Liver (tissue), 9 donors: ENCODE data around the gene ATAT1. TPM values are rescaled to one million over a fixed set of nuclear protein-coding genes. Genes with fewer than 3 reads are reported as not detected.

Experiments used
- DNase-seq: peaks from one replicate; pipeline ENCODE4 v3.0.0-alpha.2; 2017; ENCODE audit warnings: low spot score
- H3K27ac ChIP-seq, 2 donors: one replicate each; pipeline ENCODE4 v1.7.0; 2013; ENCODE audit warnings: inconsistent platforms in 2 of 2, low read length in 2 of 2, control low read depth in 1 of 2, low read depth in 1 of 2, mild to moderate bottlenecking in 1 of 2
- H3K27me3 ChIP-seq, 4 donors: one replicate each; pipeline versions ENCODE4 v1.6.1 to v1.7.0; 2013; ENCODE audit warnings: low read length in 3 of 4, inconsistent platforms in 1 of 4, mild to moderate bottlenecking in 1 of 4, moderate library complexity in 1 of 4; ENCODE audit not compliant: control insufficient read depth in 4 of 4, insufficient read depth in 4 of 4
- H3K36me3 ChIP-seq, 4 donors: one replicate each; pipeline versions ENCODE4 v1.6.1 to v1.7.0; 2013; ENCODE audit warnings: low read length in 3 of 4, mild to moderate bottlenecking in 3 of 4, low read depth in 1 of 4, moderate library complexity in 1 of 4; ENCODE audit not compliant: control insufficient read depth in 4 of 4, insufficient read depth in 3 of 4
- H3K4me1 ChIP-seq, 4 donors: one replicate each; pipeline versions ENCODE4 v1.6.1 to v1.7.0; 2013; ENCODE audit warnings: low read length in 3 of 4, mild to moderate bottlenecking in 3 of 4, moderate library complexity in 1 of 4; ENCODE audit not compliant: control insufficient read depth in 4 of 4, insufficient read depth in 4 of 4
- H3K4me3 ChIP-seq, 3 donors: one replicate each; pipeline versions ENCODE4 v1.6.1 to v1.7.0; 2013; ENCODE audit warnings: low read length in 3 of 3, control low read depth in 1 of 3, low read depth in 1 of 3, mild to moderate bottlenecking in 1 of 3
- H3K9ac ChIP-seq, 2 donors: one replicate each; pipeline ENCODE4 v1.7.0; 2013; ENCODE audit warnings: low read length in 2 of 2, mild to moderate bottlenecking in 2 of 2, moderate library complexity in 2 of 2, control low read depth in 1 of 2, low read depth in 1 of 2
- H3K9me3 ChIP-seq, 4 donors: one replicate each; pipeline versions ENCODE4 v1.6.1 to v1.7.0; 2013; ENCODE audit warnings: low read length in 3 of 4; ENCODE audit not compliant: control insufficient read depth in 4 of 4
- CTCF ChIP-seq: fragments of 150-350 bp; IDR thresholded peaks from 2 replicates; pipeline ENCODE4 v1.5.1; 2017; ENCODE audit warnings: improper control_type of control experiment, low read depth, low read length; ENCODE audit not compliant: missing input control
- EGR1 ChIP-seq, 2 donors: IDR thresholded peaks; 2 replicates each; pipeline ENCODE4 v1.6.1; 2016 to 2018; ENCODE audit warnings: antibody characterized with exemption in 2 of 2, low read depth in 2 of 2
- FOXA1 ChIP-seq: IDR thresholded peaks from 2 replicates; pipeline ENCODE4 v1.6.1; 2016; ENCODE audit warnings: antibody characterized with exemption
- FOXA2 ChIP-seq: IDR thresholded peaks from 2 replicates; pipeline ENCODE4 v1.6.1; 2016; ENCODE audit warnings: antibody characterized with exemption
- GABPA ChIP-seq, 2 donors: IDR thresholded peaks in 1 of 2; conservative IDR thresholded peaks in 1 of 2; 2 replicates each; pipeline ENCODE4 v1.6.1; 2016; ENCODE audit warnings: antibody characterized with exemption in 2 of 2, mild to moderate bottlenecking in 1 of 2, moderate library complexity in 1 of 2
- HNF4A ChIP-seq, 2 donors: conservative IDR thresholded peaks; 2 replicates each; pipeline ENCODE4 v1.6.1; 2016; ENCODE audit warnings: antibody characterized with exemption in 2 of 2, mild to moderate bottlenecking in 2 of 2
- HNF4G ChIP-seq: IDR thresholded peaks from 2 replicates; pipeline ENCODE4 v1.6.1; 2016; ENCODE audit warnings: antibody characterized with exemption
- JUND ChIP-seq, 2 donors: IDR thresholded peaks; 2 replicates each; pipeline ENCODE4 v1.6.1; 2016; ENCODE audit warnings: antibody characterized with exemption in 2 of 2
- NR2F2 ChIP-seq: IDR thresholded peaks from 2 replicates; pipeline ENCODE4 v1.6.1; 2016; ENCODE audit warnings: antibody characterized with exemption
- RAD21 ChIP-seq, 2 donors: IDR thresholded peaks; 2 replicates each; pipeline ENCODE4 v1.6.1; 2016; ENCODE audit warnings: antibody characterized with exemption in 2 of 2, mild to moderate bottlenecking in 2 of 2
- RXRA ChIP-seq, 2 donors: IDR thresholded peaks; 2 replicates each; pipeline ENCODE4 v1.6.1; 2017 to 2018; ENCODE audit warnings: antibody characterized with exemption in 2 of 2, mild to moderate bottlenecking in 1 of 2
- SP1 ChIP-seq: IDR thresholded peaks from 2 replicates; pipeline ENCODE4 v1.6.1; 2018; ENCODE audit warnings: antibody characterized with exemption, mild to moderate bottlenecking
- TAF1 ChIP-seq: conservative IDR thresholded peaks from 2 replicates; pipeline ENCODE4 v1.6.1; 2016; ENCODE audit warnings: antibody characterized with exemption, mild to moderate bottlenecking
- YY1 ChIP-seq: IDR thresholded peaks from 2 replicates; pipeline ENCODE4 v1.6.1; 2016; ENCODE audit warnings: antibody characterized with exemption, mild to moderate bottlenecking
- ZBTB33 ChIP-seq: IDR thresholded peaks from 2 replicates; pipeline ENCODE4 v1.6.1; 2016; ENCODE audit warnings: antibody characterized with exemption
- WGBS: extraction: QIAGEN DNeasy Blood & Tissue Kit; methylation state at CpG from one replicate; pipeline ENCODE4 v1.1.7; 2013; 5-methylcytosine and 5-hydroxymethylcytosine counted together
- polyA plus RNA-seq, 2 donors: library from polyadenylated mRNA; stranded (reverse) in 1 of 2; unstranded in 1 of 2; fragments of 200-250 nt in 1 of 2; fragments of >200 nt in 1 of 2; fragmentation: Nextera tagmentation in 1 of 2; extraction: Ambion mirVana in 1 of 2; gene quantifications; one replicate each; pipeline versions ENCODE4 v1.2.1 to v1.2.3, GENCODE V29; 2013 to 2015
- total RNA-seq, 2 donors: library from RNA; depleted of rRNA; stranded (reverse); fragments of >200 nt; gene quantifications; one replicate each; pipeline ENCODE4 v1.2.3, GENCODE V29; 2014
- TF ChIP-seq, protein P1 (sequence below): IDR thresholded peaks from 2 replicates; pipeline ENCODE4 v1.6.1; 2016; ENCODE audit warnings: antibody characterized with exemption
- TF ChIP-seq, protein P2 (sequence below): IDR thresholded peaks from 2 replicates; pipeline ENCODE4 v1.6.1; 2016; ENCODE audit warnings: antibody characterized with exemption
- donor health status: healthy.
- donor health status: healthy.
- donor health status: healthy.
- donor health status: healthy.
- donor health status: healthy.

The ATAT1 gene
- total and polyA plus RNA-seq, 4 donors: 2.1 to 5.4 (median 3.0) TPM

GRCh38 chr6:30599625-30600324 lies 26.9 kb upstream of the ATAT1 start:
- 79% methylated on average over 13 of the region's 13 CpGs for WGBS
- Histone ChIP-seq H3K9ac (no peak overlapping the region), H3K4me3 (no peak overlapping the region), H3K27ac (no peak overlapping the region), H3K9me3 (no peaks in the 10 kb centered on the region), H3K27me3 (no peaks in the 10 kb centered on the region), H3K4me1 (peaks cover 0 to 4% (median 0%) of the 10 kb centered on the region in 4 donors), H3K36me3 (peaks cover 20 to 44% (median 38%) of the 10 kb centered on the region in 4 donors)
- no peak for DNase-seq
- TF ChIP-seq RAD21 (IDR thresholded peaks at IDR 0.05) (no peak), CTCF (no peak), ZBTB33 (no peak), EGR1 (IDR thresholded peaks at IDR 0.05; ENCODE audit: low read depth in 2 of 2) (no peak), NR2F2 (no peak), HNF4G (no peak), JUND (IDR thresholded peaks at IDR 0.05) (no peak), FOXA1 (no peak), YY1 (no peak), HNF4A (conservative IDR thresholded peaks at IDR 0.05) (no peak), GABPA (IDR thresholded peaks at IDR 0.05 in 1 of 2, conservative IDR thresholded peaks at IDR 0.05 in 1 of 2) (no peak), RXRA (IDR thresholded peaks at IDR 0.05) (no peak)
- TF ChIP-seq, protein P1, sequence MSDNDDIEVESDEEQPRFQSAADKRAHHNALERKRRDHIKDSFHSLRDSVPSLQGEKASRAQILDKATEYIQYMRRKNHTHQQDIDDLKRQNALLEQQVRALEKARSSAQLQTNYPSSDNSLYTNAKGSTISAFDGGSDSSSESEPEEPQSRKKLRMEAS: no peak
- TF ChIP-seq, protein P2, sequence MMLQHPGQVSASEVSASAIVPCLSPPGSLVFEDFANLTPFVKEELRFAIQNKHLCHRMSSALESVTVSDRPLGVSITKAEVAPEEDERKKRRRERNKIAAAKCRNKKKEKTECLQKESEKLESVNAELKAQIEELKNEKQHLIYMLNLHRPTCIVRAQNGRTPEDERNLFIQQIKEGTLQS: no peak

DNA sequence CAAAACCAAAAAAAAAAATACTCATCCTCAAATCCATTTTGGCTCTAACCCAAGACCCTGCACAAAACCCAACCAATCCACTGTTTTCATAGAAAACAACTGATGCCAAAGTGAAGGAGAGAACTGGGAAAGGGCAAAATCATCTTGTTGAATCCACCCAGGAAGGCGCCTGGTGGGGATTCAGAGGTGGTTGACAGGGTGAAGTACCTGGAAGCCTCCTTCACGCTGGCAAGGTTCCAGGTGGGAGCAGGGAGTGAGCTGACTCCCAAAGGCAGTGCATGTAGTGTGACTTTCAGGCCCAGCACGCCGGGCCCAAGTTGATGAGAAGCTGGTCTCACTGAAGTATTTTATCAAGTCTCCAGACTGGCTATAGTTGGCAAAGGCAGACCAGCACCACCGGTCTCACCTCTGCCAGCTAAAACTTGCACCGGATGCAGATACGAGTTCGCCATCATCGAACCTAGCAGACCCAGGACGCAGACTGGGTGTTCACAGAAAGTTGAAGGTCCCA lies 26.2 kb upstream of the ATAT1 start:
- Histone ChIP-seq H3K27ac (no peak overlapping the region), H3K9ac (no peak overlapping the region), H3K4me3 (no peak overlapping the region), H3K4me1 (peaks cover 0 to 4% (median 0%) of the 10 kb centered on the region in 4 donors), H3K27me3 (no peaks in the 10 kb centered on the region), H3K9me3 (no peaks in the 10 kb centered on the region), H3K36me3 (peaks cover 23 to 48% (median 43%) of the 10 kb centered on the region in 4 donors)
- no peak for DNase-seq
- no peak for TF ChIP-seq SP1
- no peak for TF ChIP-seq NR2F2
- no peak for TF ChIP-seq EGR1 (IDR thresholded peaks at IDR 0.05; ENCODE audit: low read depth in 2 of 2)
- TF ChIP-seq JUND (IDR thresholded peaks at IDR 0.05): no peak
- no peak for TF ChIP-seq TAF1
- TF ChIP-seq CTCF: no peak
- no peak for TF ChIP-seq GABPA (IDR thresholded peaks at IDR 0.05 in 1 of 2, conservative IDR thresholded peaks at IDR 0.05 in 1 of 2)
- TF ChIP-seq RXRA (IDR thresholded peaks at IDR 0.05): no peak
- TF ChIP-seq HNF4A (conservative IDR thresholded peaks at IDR 0.05): no peak
- TF ChIP-seq HNF4G: no peak
- no peak for TF ChIP-seq FOXA1
- TF ChIP-seq FOXA2: no peak
- no peak for TF ChIP-seq YY1
- 82% methylated on average over 10 of the region's 10 CpGs for WGBS
